Osteoblast (primary cell): ENCODE measurements around the gene ANKS1B. TPM values are rescaled to one million over a fixed set of nuclear protein-coding genes. Genes with fewer than 3 reads are reported as not detected.

Experiments used
- DNase-seq: peaks from one replicate; pipeline ENCODE4 v3.0.0; 2011; ENCODE audit warnings: low spot score, mixed read lengths; ENCODE audit not compliant: insufficient read length; ENCODE audit errors: missing footprints
- H2AFZ ChIP-seq: 2 replicates; pipeline ENCODE4 v1.6.0; 2011; ENCODE audit warnings: mild to moderate bottlenecking, low read length
- H3K27ac ChIP-seq: 2 replicates; pipeline ENCODE4 v1.5.1; 2011; ENCODE audit warnings: mild to moderate bottlenecking, low read depth, low read length, moderate library complexity
- H3K27me3 ChIP-seq: 2 replicates; pipeline ENCODE4 v1.6.0; 2012; ENCODE audit warnings: mild to moderate bottlenecking, control low read depth, inconsistent platforms, low read length, moderate library complexity; ENCODE audit not compliant: insufficient read depth
- H3K36me3 ChIP-seq: 2 replicates; pipeline ENCODE4 v1.5.1; 2011; ENCODE audit warnings: mild to moderate bottlenecking, low read length, control low read depth, moderate library complexity; ENCODE audit not compliant: insufficient read depth
- H3K4me1 ChIP-seq: 2 replicates; pipeline ENCODE4 v1.5.1; 2011; ENCODE audit warnings: mild to moderate bottlenecking, low read length, control low read depth, moderate library complexity; ENCODE audit not compliant: insufficient read depth
- H3K4me2 ChIP-seq: 2 replicates; pipeline ENCODE4 v1.6.0; 2011; ENCODE audit warnings: mild to moderate bottlenecking, low read length; ENCODE audit not compliant: insufficient read depth
- H3K4me3 ChIP-seq: fragments of 200-600 bp; sonication (generic); 3 replicates; pipeline ENCODE4 v1.5.1; 2012; ENCODE audit warnings: mild to moderate bottlenecking, low read length, inconsistent platforms; ENCODE audit not compliant: insufficient read depth
- H3K79me2 ChIP-seq: 2 replicates; pipeline ENCODE4 v1.6.0; 2012; ENCODE audit warnings: mild to moderate bottlenecking, low read length, control low read depth, inconsistent platforms; ENCODE audit not compliant: insufficient read depth
- H3K9me3 ChIP-seq: 2 replicates; pipeline ENCODE4 v1.5.1; 2011; ENCODE audit warnings: low read depth, low read length, control low read depth
- H4K20me1 ChIP-seq: 2 replicates; pipeline ENCODE4 v1.6.0; 2012; ENCODE audit warnings: mild to moderate bottlenecking, low read length, control low read depth; ENCODE audit not compliant: insufficient read depth
- total RNA-seq: library from RNA; depleted of rRNA; stranded (reverse); fragments of >200 nt; gene quantifications from 2 replicates; pipeline ENCODE4 v1.2.3, GENCODE V29; 2012
- TF ChIP-seq, protein P1 (sequence below): IDR thresholded peaks from 2 replicates; pipeline ENCODE4 v1.5.1; 2011; ENCODE audit warnings: mild to moderate bottlenecking, low read depth, low read length, moderate library complexity; ENCODE audit errors: extremely low read depth

ANKS1B gene
- total RNA-seq, 1 donor, result 2.2 TPM

DNA sequence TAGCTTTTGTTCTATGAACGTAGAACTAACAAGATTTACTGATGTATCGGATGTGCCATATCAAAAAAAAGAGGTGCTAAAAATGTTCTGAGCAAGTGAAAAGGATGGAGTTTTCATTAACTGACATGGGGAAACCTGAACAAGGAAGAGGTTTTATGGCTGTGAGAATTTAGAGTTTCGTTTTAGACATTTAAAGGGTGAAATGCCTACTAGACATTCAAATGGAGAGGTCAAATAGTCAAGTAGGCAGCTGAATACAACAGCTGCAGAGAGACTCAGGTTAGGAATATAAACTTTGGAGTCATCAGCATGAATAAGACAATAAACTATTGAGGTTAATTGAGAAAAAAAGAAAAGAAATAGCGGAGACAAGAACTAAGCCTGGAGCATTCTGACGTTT lies 702.1 kb downstream of the ANKS1B start:
- Histone ChIP-seq H4K20me1 (no peaks in the 10 kb centered on the region), H3K27ac (no peak overlapping the region), H2AFZ (no peak overlapping the region), H3K4me3 (no peak overlapping the region), H3K79me2 (no peaks in the 10 kb centered on the region), H3K27me3 (no peaks in the 10 kb centered on the region), H3K9me3 (no peaks in the 10 kb centered on the region), H3K36me3 (no peaks in the 10 kb centered on the region), H3K4me2 (no peak overlapping the region), H3K4me1 (no peaks in the 10 kb centered on the region)
- TF ChIP-seq, protein P1, sequence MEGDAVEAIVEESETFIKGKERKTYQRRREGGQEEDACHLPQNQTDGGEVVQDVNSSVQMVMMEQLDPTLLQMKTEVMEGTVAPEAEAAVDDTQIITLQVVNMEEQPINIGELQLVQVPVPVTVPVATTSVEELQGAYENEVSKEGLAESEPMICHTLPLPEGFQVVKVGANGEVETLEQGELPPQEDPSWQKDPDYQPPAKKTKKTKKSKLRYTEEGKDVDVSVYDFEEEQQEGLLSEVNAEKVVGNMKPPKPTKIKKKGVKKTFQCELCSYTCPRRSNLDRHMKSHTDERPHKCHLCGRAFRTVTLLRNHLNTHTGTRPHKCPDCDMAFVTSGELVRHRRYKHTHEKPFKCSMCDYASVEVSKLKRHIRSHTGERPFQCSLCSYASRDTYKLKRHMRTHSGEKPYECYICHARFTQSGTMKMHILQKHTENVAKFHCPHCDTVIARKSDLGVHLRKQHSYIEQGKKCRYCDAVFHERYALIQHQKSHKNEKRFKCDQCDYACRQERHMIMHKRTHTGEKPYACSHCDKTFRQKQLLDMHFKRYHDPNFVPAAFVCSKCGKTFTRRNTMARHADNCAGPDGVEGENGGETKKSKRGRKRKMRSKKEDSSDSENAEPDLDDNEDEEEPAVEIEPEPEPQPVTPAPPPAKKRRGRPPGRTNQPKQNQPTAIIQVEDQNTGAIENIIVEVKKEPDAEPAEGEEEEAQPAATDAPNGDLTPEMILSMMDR, result no peak
- DNase-seq, result no peak

DNA sequence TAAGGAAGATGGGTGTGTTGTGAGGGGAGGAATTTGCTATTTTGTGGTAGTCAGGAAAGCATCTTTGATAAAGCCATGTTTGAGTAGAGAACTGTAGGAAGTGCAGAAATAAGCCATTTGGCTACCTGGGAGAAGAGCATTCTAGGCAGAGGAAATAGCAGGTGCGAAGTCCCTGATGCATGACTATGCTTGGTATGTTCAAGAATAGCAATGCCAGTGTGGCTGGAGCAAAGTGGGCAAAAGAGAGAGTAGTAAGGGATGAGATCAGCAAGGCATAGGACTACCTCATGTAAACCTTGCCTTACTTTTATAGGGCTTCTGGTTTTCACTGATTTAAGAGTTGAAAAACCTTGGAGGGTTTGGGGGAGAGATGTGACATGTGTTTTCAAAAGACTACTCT lies 702.6 kb downstream of the ANKS1B start:
- H3K4me2 ChIP-seq, result no peak overlapping the region
- H3K27ac ChIP-seq, result no peak overlapping the region
- no peak overlapping the region for H2AFZ ChIP-seq

DNA sequence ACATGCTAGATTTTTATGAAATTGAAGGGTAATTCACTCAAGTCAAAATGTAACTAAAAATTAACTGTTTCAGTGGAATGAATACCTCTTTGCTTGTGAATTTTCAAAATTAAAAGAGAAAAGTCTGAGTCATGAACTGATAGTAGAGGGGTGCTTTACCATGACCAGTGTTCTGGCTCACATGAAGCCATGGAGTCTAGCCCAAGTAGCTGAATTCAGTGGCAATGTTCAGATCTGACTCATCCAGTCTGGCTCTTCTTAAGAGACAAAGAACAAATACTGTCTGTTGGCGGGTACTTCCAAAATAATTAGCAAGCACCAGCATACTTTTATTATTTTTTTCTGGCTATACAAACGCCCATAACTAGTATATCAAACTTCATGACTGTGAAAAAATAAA lies 703.5 kb downstream of the ANKS1B start:
- Histone ChIP-seq H3K4me3 (no peak overlapping the region), H4K20me1 (no peaks in the 10 kb centered on the region), H3K9me3 (no peaks in the 10 kb centered on the region), H3K36me3 (no peaks in the 10 kb centered on the region), H3K27ac (no peak overlapping the region), H3K4me1 (no peaks in the 10 kb centered on the region), H3K27me3 (no peaks in the 10 kb centered on the region), H2AFZ (no peak overlapping the region), H3K4me2 (no peak overlapping the region), H3K79me2 (no peaks in the 10 kb centered on the region)
- TF ChIP-seq, protein P1, result no peak
- no peak for DNase-seq

More for the DNA sequence above, 702.6 kb downstream of the ANKS1B start:
- Histone ChIP-seq H3K36me3 (no peaks in the 10 kb centered on the region), H4K20me1 (no peaks in the 10 kb centered on the region), H3K27me3 (no peaks in the 10 kb centered on the region), H3K9me3 (no peaks in the 10 kb centered on the region), H3K4me1 (no peaks in the 10 kb centered on the region), H3K79me2 (no peaks in the 10 kb centered on the region), H3K4me3 (no peak overlapping the region)
- DNase-seq, result no peak
- TF ChIP-seq, protein P1, result no peak

DNA sequence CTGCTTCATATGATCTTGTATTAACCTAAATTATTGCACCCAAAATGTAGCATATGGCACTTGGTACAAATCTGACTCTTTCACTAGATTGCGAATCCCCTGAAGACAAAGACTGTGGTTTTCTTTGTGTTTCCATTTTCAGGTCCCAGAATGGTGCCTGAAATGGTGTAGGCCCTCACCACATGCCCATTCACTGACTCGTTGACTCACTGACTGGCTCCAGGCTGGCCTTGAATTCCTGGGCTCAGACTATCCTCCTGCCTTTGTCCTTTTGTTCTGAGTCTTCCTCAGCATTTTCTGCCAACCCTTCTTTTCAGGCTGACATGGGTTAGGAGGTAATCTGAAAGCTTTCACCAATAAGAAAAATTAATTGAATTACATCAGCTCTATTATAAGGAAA lies 705.8 kb downstream of the ANKS1B start:
- no peak overlapping the region for H2AFZ ChIP-seq

More for the DNA sequence above, 705.8 kb downstream of the ANKS1B start:
- H3K36me3 ChIP-seq, result no peaks in the 10 kb centered on the region
- H3K79me2 ChIP-seq, result no peaks in the 10 kb centered on the region
- no peaks in the 10 kb centered on the region for H3K9me3 ChIP-seq
- H3K4me3 ChIP-seq, result no peak overlapping the region
- no peak overlapping the region for H3K4me2 ChIP-seq
- H3K27me3 ChIP-seq, result no peaks in the 10 kb centered on the region
- H3K27ac ChIP-seq, result no peak overlapping the region
- TF ChIP-seq, protein P1, result no peak
- H4K20me1 ChIP-seq, result no peaks in the 10 kb centered on the region
- DNase-seq, result no peak
- no peaks in the 10 kb centered on the region for H3K4me1 ChIP-seq
